Natural killer cell (primary cell): ENCODE results near the gene CCDC152. TPM values are rescaled to one million over a fixed set of nuclear protein-coding genes. Genes with fewer than 3 reads are reported as not detected.

ENCODE experiments used
- ATAC-seq, 3 donors: fragments of 150-1000 bp in 2 of 3; fragments of 200-7000 bp in 1 of 3; cut with Tn5 transposase; 1 replicate in 1 of 3; 2 replicates in 2 of 3; pipeline ENCODE4 v1.10.0; 2021; ENCODE audit warnings: mild to moderate bottlenecking in 2 of 3, moderate library complexity in 2 of 3
- DNase-seq, 2 donors: peaks; one replicate each; pipeline versions ENCODE4 v3.0.0 to v3.0.0-alpha.2; 2013 to 2021; ENCODE audit warnings: mixed read lengths in 1 of 2
- H3K27ac ChIP-seq: one replicate; pipeline ENCODE4 v1.5.1; 2013; ENCODE audit warnings: mild to moderate bottlenecking, low read length
- H3K27me3 ChIP-seq: one replicate; pipeline ENCODE4 v1.6.1; 2013; ENCODE audit warnings: low read length; ENCODE audit not compliant: control insufficient read depth, insufficient read depth
- H3K36me3 ChIP-seq: one replicate; pipeline ENCODE4 v1.6.1; 2013; ENCODE audit warnings: low read length; ENCODE audit not compliant: control insufficient read depth, insufficient read depth
- H3K4me1 ChIP-seq: one replicate; pipeline ENCODE4 v1.6.1; 2013; ENCODE audit warnings: low read length; ENCODE audit not compliant: control insufficient read depth, insufficient read depth
- H3K4me3 ChIP-seq: one replicate; pipeline ENCODE4 v1.5.1; 2013; ENCODE audit warnings: low read length
- H3K9me3 ChIP-seq: one replicate; pipeline ENCODE4 v1.6.1; 2013; ENCODE audit warnings: low read length; ENCODE audit not compliant: control insufficient read depth, insufficient read depth
- H3K27ac Mint-ChIP-seq, 2 donors: one replicate each; pipeline ENCODE4 v1.8.0; 2022; ENCODE audit warnings: mild to moderate bottlenecking in 2 of 2, mixed read lengths in 2 of 2, moderate library complexity in 1 of 2
- H3K27me3 Mint-ChIP-seq, 2 donors: one replicate each; pipeline ENCODE4 v1.8.0; 2022; ENCODE audit warnings: low read depth in 2 of 2, mixed read lengths in 2 of 2
- H3K36me3 Mint-ChIP-seq: one replicate; pipeline ENCODE4 v1.8.0; 2022; ENCODE audit warnings: mixed read lengths
- H3K4me1 Mint-ChIP-seq, 2 donors: one replicate each; pipeline ENCODE4 v1.8.0; 2022; ENCODE audit warnings: mixed read lengths in 2 of 2
- H3K4me3 Mint-ChIP-seq: one replicate; pipeline ENCODE4 v1.8.0; 2022; ENCODE audit warnings: mild to moderate bottlenecking, moderate library complexity, mixed read lengths
- H3K9me3 Mint-ChIP-seq, 2 donors: one replicate each; pipeline ENCODE4 v1.8.0; 2022; ENCODE audit warnings: mixed read lengths in 2 of 2
- WGBS: methylation state at CpG from one replicate; pipeline ENCODE4 v1.1.7; 2013; ENCODE audit warnings: missing lambda C conversion rate; ENCODE audit not compliant: insufficient coverage; 5-methylcytosine and 5-hydroxymethylcytosine counted together
- intact Hi-C: fragments of 100-400 bp; cut with micrococcal nuclease; formaldehyde crosslinking; loops from one replicate; pipeline ENCODE4 v1.14.2; 2022
- total RNA-seq, 4 donors: library from RNA; stranded (reverse); fragments of 120-200 nt in 1 of 4; gene quantifications; one replicate each; pipeline versions ENCODE4 v1.2.3 to v1.2.4, GENCODE V29; 2013 to 2022
- TF ChIP-seq, protein P1 (sequence below): fragments of 200-600 bp; IDR thresholded peaks from one replicate; pipeline ENCODE4 v1.8.0; 2022; ENCODE audit warnings: antibody characterized with exemption

Gene CCDC152
- total RNA-seq, 3 donors from 2014 or later (not counting 1 experiment from before 2014, with no cell fraction given): 4.0 to 4.9 (median 4.0) TPM

DNA sequence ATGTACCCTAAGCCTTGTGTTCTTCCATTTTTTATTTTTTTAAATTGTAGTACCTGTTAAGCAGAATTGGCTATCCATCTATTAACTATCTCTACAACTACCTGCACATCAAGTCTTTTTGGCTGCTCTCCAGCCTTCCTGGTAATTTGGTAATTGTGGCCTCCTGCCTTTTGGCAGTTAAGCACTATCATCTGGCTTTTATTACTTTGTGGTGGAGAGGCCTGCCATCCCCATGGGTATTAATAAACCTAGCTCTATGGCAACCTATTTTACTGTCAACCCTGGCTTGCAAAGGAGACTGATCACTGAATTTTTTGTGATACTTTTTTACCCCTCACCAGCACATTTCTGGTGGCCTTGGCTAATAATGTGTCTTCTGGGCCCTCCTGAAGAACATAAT, 34.5 kb downstream of the CCDC152 start:
- Mint-ChIP-seq H3K27ac (no peak overlapping the region), H3K4me1 (no peaks in the 10 kb centered on the region), H3K4me3 (no peak overlapping the region), H3K9me3 (peaks cover 12 to 17% of the 10 kb centered on the region in 2 donors), H3K27me3 (no peaks in the 10 kb centered on the region), H3K36me3 (peaks cover 18% of the 10 kb centered on the region)
- H3K4me1 ChIP-seq: no peaks in the 10 kb centered on the region
- no peak for ATAC-seq
- peaks cover 3% of the 10 kb centered on the region for H3K9me3 ChIP-seq
- TF ChIP-seq, protein P1, sequence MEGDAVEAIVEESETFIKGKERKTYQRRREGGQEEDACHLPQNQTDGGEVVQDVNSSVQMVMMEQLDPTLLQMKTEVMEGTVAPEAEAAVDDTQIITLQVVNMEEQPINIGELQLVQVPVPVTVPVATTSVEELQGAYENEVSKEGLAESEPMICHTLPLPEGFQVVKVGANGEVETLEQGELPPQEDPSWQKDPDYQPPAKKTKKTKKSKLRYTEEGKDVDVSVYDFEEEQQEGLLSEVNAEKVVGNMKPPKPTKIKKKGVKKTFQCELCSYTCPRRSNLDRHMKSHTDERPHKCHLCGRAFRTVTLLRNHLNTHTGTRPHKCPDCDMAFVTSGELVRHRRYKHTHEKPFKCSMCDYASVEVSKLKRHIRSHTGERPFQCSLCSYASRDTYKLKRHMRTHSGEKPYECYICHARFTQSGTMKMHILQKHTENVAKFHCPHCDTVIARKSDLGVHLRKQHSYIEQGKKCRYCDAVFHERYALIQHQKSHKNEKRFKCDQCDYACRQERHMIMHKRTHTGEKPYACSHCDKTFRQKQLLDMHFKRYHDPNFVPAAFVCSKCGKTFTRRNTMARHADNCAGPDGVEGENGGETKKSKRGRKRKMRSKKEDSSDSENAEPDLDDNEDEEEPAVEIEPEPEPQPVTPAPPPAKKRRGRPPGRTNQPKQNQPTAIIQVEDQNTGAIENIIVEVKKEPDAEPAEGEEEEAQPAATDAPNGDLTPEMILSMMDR: no peak
- H3K4me3 ChIP-seq: no peak overlapping the region
- H3K36me3 ChIP-seq: no peaks in the 10 kb centered on the region
- no peak for DNase-seq
- no peak overlapping the region for H3K27ac ChIP-seq
- intact Hi-C loops: no loop called here
- H3K27me3 ChIP-seq: no peaks in the 10 kb centered on the region

DNA sequence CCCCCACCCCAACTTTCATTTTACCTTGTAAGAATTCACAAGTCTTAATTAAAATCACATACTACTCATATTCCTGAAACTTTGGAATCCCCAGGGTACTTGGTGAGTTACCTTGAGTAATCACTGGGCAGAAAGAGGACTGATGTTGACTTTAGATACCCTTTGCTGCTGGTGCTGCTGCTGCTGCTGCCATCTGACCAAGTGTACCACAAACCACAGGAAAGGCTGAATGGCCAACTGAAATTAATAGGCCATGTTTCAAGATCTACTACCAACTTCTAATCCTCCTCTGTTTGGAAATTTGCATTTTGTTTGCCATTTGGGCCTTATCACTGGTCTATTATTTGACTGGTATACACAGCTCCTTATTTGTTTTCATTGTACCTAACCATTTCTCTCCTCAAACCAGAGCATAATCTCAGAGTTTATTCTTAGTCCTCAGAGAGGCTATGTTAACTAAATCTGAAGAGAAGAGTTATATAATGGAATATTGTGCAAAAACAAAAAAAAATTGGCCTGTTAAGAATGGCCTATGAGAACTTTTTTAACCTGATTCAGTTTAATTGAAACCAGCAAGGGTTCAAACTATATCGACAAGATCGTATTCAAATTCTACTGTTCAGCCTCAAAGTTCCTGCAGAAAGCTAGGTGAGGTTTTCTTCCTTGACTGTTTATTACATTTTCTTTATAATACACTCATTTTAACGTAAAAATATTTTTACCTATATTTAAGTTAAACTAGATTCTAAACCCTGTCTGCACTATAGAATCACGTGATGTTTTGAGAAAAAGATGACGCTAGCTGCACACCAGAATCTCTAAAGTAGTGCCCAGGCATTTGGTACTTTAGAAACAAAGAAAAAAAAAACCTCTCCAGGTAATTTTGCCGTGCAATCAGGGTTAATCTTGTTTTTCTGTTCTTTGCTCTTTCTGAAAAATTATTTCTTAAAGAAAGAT, 41.9 kb downstream of the CCDC152 start:
- H3K27ac ChIP-seq: no peak overlapping the region
- Mint-ChIP-seq H3K27ac (no peak overlapping the region), H3K36me3 (no peaks in the 10 kb centered on the region), H3K27me3 (no peaks in the 10 kb centered on the region), H3K4me3 (no peak overlapping the region), H3K4me1 (no peaks in the 10 kb centered on the region), H3K9me3 (peaks cover 2 to 4% of the 10 kb centered on the region in 2 donors)
- no peaks in the 10 kb centered on the region for H3K36me3 ChIP-seq
- H3K9me3 ChIP-seq: no peaks in the 10 kb centered on the region
- intact Hi-C loops: no loop called here
- H3K27me3 ChIP-seq: no peaks in the 10 kb centered on the region
- ATAC-seq: no peak
- 97% methylated on average over 5 of the region's 6 CpGs for WGBS
- TF ChIP-seq, protein P1: no peak
- H3K4me1 ChIP-seq: no peaks in the 10 kb centered on the region
- no peak overlapping the region for H3K4me3 ChIP-seq
- no peak for DNase-seq

DNA sequence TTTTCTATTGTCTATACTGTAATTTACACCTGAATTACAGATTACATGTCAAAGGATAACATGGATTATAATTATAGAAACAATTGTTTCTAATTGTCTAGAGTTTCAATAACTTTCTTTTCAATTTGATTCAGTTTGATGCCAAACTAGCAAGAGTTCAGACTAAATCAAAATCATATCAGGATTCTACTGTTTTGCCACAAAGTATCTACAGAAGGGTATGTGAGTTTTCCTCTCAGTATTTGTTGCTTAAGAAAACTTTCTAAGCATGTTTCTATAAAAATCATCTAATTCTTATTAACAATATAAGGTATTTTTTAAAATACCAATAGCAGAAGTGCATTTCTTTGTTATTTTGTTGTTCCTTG, 42.6 kb downstream of the CCDC152 start:
- Mint-ChIP-seq H3K36me3 (no peaks in the 10 kb centered on the region), H3K27ac (no peak overlapping the region), H3K4me1 (no peaks in the 10 kb centered on the region), H3K9me3 (peaks cover 2 to 4% of the 10 kb centered on the region in 2 donors), H3K27me3 (no peaks in the 10 kb centered on the region), H3K4me3 (no peak overlapping the region)
- H3K27me3 ChIP-seq: no peaks in the 10 kb centered on the region
- no peaks in the 10 kb centered on the region for H3K4me1 ChIP-seq
- H3K4me3 ChIP-seq: no peak overlapping the region
- H3K36me3 ChIP-seq: no peaks in the 10 kb centered on the region
- DNase-seq: no peak
- intact Hi-C loops: no loop called here
- ATAC-seq: no peak
- H3K27ac ChIP-seq: no peak overlapping the region
- TF ChIP-seq, protein P1: no peak
- H3K9me3 ChIP-seq: no peaks in the 10 kb centered on the region
